ENCODE results near the gene MICAL3.

DNA sequence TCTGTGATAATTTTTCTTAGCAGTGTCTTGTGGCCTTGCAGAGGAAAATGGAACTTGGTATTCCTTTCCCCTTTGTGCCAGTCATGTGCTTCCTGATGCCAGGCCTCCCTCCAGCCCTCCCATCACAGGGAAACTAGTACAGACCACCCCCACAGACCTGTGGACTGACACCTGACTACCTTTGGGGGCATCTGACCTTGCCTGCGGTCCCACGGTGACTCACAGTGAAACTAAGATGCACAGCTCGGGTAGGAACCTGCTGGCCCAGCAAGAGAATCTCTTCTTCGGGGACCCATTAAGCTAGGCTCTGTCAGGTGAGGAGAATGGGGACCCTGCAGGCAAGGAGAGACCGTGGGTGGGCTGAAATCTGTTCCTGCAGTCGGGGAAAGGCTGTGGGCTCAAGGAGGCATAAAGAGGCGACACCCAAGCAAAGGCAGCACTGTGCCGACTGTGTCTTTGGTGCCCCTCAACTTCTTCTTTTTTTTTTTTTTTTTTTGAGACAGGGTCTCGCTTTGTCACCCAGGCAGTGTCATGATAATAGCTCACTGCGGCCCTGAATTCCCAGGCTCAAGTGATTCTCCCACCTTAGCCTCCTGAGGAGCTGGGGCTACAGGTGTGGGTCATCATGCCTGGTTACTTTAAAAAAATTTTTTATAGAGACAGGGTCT lies 32.6 kb upstream of the MICAL3 start:
- TF ChIP-seq POLR2A (IDR thresholded peaks at IDR 0.05; ENCODE audit: low read length) = no peak
- no peak for TF ChIP-seq KDM1A (IDR thresholded peaks at IDR 0.05; ENCODE audit: low read depth)
- no peak for TF ChIP-seq RAD21 (conservative IDR thresholded peaks at IDR 0.05 in 1 of 2, IDR thresholded peaks at IDR 0.05 in 1 of 2)
